HG03442 (cell line): ENCODE measurements around the gene FMC1.

ENCODE experiments used
- ATAC-seq: cut with Tn5 transposase; IDR thresholded peaks from one replicate; pipeline ENCODE4 v1.9.1; 2021; ENCODE audit warnings: mild to moderate bottlenecking, moderate library complexity; ENCODE audit not compliant: unreplicated experiment

FMC1 gene

DNA sequence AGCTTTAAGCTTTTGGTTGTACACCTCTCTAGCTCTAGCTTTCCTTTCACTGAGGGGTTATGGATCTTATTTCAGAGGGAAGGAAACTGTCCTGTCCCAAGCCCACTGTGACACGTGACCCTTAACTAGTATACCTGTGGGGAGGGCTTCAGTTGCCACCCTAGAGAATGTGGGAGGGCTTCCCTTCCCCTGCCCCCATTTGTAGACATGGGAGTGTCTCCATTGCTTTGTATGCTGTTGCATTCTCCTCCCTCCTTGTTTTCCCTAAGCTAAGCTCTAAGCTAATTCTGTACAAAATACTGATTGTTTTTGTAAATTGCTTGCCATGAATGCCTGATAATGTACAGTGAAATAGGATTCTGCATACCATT, 29.8 kb downstream of the FMC1 start:
- ATAC-seq, result no peak

DNA sequence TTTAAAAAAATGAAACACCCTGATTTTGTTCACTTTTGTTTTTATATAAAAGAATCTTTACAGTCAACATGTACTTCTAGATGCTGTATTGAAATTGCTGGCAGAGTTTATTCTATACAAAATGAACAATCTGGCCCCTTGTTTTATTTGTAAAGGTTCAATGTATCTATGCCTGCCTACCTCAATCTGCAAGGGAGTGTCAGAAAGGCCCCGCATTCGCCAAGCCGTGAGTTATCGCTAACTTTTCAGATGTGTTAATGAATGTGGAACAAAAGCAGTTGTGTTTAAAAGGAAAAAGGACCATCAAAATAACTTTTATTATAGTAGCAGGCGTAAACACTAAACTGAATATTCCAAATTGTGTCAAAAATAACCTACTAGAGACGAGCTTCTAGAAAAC, 33.1 kb downstream of the FMC1 start:
- no peak for ATAC-seq

DNA sequence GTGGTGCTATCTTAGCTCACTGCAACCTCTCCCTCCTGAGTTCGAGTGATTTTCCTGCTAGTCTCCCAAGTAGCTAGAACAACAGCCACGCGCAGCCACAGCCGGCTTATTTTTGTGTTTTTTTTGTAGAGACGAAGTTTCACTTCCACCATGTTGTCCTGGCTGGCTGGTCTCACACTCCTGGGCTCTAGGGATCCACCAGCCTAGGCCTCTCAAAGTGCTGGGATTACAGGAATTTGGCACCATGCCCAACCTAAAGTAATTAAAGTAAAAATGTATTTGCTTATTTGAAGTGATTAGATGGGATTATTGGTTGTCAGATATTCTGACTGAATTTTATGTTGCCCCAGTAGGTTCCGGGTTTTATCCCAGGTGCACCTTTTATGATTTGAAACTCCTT, 41.3 kb downstream of the FMC1 start:
- no peak for ATAC-seq

DNA sequence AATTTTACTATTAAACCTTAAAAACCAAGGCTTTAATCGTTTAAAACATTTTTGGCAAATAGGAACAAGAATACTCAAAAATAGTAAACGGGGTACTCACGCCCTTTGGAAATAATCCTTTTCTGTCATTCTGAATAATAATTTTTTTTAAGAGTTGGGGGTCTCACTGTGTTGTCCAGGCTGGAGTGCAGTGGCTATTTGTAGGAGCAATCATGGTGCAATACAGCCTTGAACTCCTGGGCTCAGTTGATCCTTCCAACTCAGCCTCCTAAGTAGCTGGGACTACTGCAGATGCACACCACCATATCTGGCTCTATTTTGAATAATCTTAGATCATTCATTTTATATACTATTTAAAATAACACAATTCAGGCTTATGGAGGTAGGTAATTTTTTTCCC, 43.5 kb downstream of the FMC1 start:
- no peak for ATAC-seq

DNA sequence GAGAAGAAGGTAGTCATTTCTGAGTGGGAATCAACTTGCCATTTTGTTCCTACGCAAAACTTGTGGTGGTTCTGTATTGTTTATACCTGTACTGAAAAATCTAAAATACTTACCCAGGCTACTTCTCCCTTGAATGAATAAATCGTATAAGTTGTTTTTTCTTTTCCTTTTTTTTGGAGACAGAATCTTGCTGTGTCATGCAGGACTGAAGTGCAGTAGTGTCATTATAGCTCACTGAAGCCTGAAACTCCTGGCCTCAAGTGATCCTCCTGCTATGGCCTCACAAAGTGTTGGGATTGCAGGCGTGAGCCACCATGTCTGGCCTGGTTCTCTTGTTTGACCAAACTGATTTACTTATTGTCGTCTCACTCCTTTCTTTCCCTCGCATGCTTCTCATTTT, 46.5 kb downstream of the FMC1 start:
- no peak for ATAC-seq

DNA sequence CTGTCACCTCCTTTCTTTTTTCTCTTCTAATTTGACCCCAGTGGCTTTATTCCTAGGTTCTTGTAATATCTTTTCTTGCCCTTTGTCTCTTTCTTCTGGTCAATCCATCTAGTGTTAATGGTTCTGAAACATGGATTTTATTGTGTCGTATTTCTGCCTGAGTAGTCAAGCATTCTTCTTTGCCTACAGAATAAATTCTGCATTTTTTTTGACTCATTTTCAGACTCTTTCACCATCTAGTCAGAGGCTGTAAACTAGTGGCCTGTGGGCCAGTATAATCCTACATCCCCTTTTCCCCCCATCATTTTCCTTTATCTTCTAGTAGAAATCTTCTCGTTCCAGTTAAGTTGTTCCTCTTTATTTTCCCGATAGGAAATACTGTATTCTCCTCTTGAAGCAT, 48.0 kb downstream of the FMC1 start:
- ATAC-seq, result no peak

DNA sequence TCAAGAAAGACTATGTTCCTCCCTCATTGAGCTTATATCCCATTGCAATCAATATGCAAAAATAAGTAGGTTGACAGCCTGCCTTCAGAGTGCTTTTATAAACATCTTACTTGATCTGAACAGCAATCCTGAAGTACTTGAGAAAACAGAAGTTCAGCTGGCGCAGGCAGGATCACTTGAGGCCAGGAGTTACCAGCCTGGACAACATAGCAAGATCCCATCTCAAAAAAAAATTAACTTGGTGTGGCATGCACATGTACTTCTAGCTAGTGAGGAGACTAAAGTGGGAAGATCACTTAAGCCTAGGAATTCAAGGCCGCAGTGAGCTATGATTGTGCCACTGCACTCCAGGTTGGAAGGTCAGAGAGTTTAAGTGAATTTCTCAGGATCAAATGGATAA, 48.6 kb downstream of the FMC1 start:
- no peak for ATAC-seq

DNA sequence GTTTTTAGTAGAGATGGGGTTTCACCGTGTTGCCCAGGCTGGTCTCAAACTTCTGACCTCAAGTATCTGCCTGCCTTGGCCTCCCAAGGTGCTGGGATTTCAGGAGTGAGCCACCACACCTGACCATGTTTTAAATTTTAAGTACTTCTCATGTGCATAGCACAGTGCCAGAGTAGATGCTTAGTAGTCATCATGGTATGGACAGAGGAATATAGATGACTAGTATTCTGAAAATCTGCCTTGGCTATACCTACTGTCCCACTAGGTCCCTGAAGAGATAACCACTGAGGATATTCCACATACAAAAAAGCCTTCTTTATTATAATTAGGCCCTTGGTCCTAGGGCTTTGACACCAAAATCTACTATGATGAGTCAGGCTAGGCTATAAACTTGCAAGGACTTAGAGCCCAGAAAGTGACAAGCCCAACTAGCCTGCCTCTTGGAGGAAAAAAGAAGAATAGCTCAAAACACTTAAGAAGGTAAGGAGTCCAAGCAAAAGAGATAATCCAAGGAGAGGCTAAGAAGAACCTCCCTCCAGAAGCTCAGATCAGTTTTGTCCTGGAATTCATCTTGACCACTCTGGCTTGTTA, 52.6 kb downstream of the FMC1 start:
- no peak for ATAC-seq

DNA sequence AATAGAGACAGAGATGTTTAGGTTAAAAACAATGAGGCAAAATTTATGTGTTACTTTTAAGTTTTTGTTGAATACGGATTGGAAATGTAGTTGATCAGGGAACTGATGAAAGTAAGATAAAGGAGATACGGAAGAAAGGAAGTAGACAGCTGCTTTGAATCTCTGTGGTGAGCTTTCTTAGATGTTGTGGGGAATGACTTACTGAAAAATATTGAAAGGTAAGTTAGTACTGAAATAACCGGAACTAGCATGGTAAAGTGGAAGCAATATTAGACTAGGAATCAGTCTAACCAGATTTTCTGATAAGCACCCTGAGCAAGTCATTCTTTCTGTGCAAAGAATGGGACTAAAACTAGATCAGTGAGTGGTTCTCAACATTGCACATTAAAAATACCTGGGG, 53.4 kb downstream of the FMC1 start:
- ATAC-seq, result no peak
